ENCODE measurements around the gene STK32C. TPM values are rescaled to one million over a fixed set of nuclear protein-coding genes. Genes with fewer than 3 reads are reported as not detected.
A peak's percentile ranks its signal among the peaks of the same experiment; 100 is the strongest.
"Not testable (repeated sequence)": the region's sequence is repeated elsewhere in the genome, so short reads cannot be mapped to it uniquely, and the experiment has no call there.

STK32C gene
- 10 to 100 TPM; 12.6 to 20.6 TPM for total RNA-seq

DNA sequence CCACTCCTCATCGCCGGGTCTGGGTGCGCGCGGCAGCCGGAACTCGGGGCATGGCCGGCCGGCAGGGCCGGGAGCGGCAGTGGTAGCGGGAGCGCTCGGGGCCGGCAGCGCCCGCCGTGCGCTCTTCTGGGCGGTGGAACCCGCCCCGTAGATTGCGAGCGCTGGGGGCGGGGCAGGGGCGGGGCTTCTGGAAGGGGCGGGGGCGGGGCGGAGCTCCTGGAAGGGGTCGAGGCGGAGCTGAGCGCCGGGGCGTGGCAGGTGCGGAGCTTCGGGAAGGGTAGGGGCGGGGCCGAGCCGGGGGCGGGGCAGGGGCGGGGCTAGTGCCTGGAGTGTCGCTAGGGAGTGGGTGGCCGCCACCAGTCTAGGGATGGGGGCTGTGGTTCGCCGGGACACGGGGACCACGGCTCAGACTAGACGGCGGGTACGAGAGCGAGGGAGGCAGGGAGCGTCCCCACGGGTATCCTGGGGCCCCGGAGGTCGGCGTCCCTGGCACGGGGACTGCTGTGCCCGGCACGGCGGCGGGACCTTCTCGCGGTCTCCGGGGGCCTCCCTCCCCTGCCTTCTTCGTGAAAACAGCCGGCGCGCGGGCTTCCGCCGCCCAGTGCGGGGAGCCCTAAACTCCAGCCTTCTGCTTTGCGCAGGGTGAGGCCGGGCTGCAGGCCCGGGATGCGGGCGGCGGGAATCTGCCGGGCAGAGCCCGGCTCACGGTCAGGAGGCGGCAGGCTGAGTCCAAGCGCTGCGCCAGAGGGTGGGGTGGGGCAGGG lies at the start of gene STK32C:
Gene STK32C (minus strand): TSS at position 128 of the 764 bp plus-strand sequence. CDS start 117 bp downstream, at position 11.
- no peaks in the 10 kb centered on the region for H3K9me3 Mint-ChIP-seq
- no peaks in the 10 kb centered on the region for H3K36me3 Mint-ChIP-seq (ENCODE audit: low read depth)
- H3K27me3 Mint-ChIP-seq, result no peaks in the 10 kb centered on the region
- no peaks in the 10 kb centered on the region for H3K4me1 Mint-ChIP-seq
- ATAC-seq (replicated peaks), result peak; percentile 88
- H3K27ac Mint-ChIP-seq, result peak within 1 kb of the TSS; percentile 46
- peak within 1 kb of the TSS; percentile 88 for H3K4me3 Mint-ChIP-seq

DNA sequence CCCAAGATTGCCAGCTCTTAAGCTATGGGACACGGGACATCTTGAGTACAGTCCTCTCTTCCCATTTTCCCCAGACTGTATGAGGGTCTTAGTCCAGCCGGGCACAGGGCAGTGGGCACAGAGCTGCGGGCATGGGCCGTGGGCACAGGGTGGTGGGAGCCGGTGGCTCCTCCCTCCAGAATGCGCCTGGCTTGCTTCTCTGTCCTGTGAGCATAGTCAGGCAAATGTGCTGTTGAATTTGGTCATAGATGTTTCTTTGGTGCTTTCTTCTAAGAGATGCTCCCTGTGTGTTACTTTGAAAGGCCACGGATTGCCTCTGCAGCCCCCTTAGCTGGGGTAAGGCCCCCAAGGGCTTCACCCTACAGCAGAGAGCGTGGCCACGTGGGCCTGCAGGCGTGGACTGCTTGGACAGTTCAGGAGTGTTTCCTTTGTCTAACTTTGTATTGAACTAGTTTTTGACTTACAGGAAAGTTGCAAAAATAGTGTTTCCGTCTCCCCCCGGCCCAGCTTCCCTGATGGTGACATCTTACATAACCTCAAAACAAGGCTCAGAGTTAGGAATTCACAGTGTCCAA lies 49.0 kb upstream of the STK32C start:
- no peak for ATAC-seq (replicated peaks)
- H3K27me3 Mint-ChIP-seq, result no peaks in the 10 kb centered on the region
- H3K4me1 Mint-ChIP-seq, result peaks cover 4% of the 10 kb centered on the region
- H3K36me3 Mint-ChIP-seq (ENCODE audit: low read depth), result no peaks in the 10 kb centered on the region
- H3K4me3 Mint-ChIP-seq, result no peak overlapping the region
- no peaks in the 10 kb centered on the region for H3K9me3 Mint-ChIP-seq
- H3K27ac Mint-ChIP-seq, result no peak overlapping the region

DNA sequence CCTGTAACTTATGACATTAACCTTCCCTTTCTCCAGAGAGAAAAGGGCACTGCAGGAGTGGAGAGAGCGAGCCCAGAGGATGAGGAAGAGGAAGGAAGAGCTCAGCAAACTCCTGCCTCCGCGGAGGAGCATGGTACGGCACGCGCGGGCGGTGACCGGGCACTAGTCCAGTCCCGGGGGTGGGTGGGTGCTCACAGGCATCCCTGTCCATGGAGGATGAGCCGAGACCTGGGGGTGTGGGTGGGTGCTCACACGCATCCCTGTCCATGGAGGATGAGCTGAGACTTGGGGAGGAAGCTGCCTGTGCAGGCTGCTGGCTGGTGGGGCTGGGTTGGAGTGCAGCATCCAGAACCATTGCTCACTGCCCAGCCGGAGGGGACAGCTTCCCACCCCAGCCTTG lies 48.0 kb upstream of the STK32C start:
- no peak overlapping the region for H3K4me3 Mint-ChIP-seq
- no peak overlapping the region for H3K27ac Mint-ChIP-seq
- peaks cover 4% of the 10 kb centered on the region for H3K4me1 Mint-ChIP-seq
- ATAC-seq (replicated peaks), result no peak
- no peaks in the 10 kb centered on the region for H3K27me3 Mint-ChIP-seq
- H3K36me3 Mint-ChIP-seq (ENCODE audit: low read depth), result no peaks in the 10 kb centered on the region
- no peaks in the 10 kb centered on the region for H3K9me3 Mint-ChIP-seq

DNA sequence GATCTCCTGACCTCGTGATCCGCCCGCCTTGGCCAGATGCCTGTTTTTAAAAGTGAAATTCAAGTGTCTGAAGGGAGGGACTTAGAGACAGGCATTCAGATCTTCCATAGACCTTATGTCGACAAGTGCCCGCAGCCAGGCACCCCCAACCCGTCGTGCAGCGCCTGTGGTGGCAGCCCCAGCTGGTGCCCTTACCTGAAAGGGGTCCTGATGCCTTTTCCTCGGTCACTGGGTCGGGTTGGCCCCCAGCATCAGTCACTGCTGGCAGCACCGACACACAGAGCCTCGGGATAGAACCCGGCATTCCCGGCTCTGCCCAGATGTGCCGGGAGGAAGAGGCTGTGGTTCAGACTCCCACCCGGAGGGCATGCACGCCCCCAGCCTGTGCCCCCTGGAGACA lies 47.5 kb upstream of the STK32C start:
- no peak for ATAC-seq (replicated peaks)
- Mint-ChIP-seq H3K27ac (no peak overlapping the region), H3K9me3 (no peaks in the 10 kb centered on the region), H3K36me3 (ENCODE audit: low read depth) (no peaks in the 10 kb centered on the region), H3K4me1 (peaks cover 4% of the 10 kb centered on the region), H3K4me3 (no peak overlapping the region), H3K27me3 (no peaks in the 10 kb centered on the region)

GRCh38 chr10:132354356-132355094 lies 46.8 kb upstream of the STK32C start:
- ATAC-seq (replicated peaks), result no peak
- Mint-ChIP-seq H3K27me3 (no peaks in the 10 kb centered on the region), H3K4me1 (peaks cover 4% of the 10 kb centered on the region), H3K9me3 (no peaks in the 10 kb centered on the region), H3K4me3 (no peak overlapping the region), H3K36me3 (ENCODE audit: low read depth) (no peaks in the 10 kb centered on the region), H3K27ac (no peak overlapping the region)

- no peak for ATAC-seq (replicated peaks)
- Mint-ChIP-seq H3K36me3 (ENCODE audit: low read depth) (no peaks in the 10 kb centered on the region), H3K27me3 (no peaks in the 10 kb centered on the region), H3K4me3 (no peak overlapping the region), H3K4me1 (peaks cover 4% of the 10 kb centered on the region), H3K9me3 (no peaks in the 10 kb centered on the region), H3K27ac (no peak overlapping the region)
Observed at GRCh38 chr10:132353456-132354355, 46.0 kb upstream of the STK32C start.

DNA sequence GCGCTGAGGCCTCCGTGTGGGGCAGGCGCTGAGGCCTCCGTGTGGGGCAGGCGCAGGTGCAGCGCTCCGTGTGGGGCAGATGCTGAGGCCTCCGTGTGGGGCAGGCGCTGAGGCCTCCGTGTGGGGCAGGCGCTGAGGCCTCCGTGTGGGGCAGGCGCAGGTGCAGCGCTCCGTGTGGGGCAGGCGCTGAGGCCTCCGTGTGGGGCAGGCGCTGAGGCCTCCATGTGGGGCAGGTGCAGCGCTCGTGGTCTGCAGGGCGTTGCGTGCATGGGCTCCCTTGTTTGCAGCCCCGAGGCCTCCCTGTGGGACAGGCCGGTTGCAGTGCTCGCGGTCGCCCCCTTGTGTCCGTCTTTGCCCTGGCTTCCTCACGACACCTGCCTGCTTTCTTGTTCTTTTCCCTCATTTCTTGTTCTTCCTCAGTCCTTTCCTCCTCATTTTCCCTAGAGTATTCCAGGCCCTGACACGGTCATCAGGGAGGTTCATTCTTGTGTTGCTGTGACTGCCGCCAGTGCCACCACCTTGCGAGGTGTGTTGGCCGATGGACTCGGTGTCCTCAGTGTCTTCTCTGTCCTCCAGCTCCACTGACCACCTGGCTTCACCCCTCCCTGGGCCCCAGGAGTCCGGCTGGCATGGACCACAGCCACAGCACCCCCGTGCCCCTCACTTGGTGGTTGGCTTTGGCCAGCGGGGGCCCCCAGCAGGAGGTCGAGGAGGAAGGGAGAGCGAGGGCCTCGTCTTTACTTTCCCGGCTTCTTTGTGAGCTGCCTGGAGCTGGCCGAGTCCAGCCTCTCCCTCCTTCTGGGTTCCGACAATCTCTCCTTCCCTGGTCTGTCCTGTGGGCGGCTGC lies 44.9 kb upstream of the STK32C start:
- H3K4me1 Mint-ChIP-seq; H3K27me3 Mint-ChIP-seq; H3K27ac Mint-ChIP-seq; H3K9me3 Mint-ChIP-seq; H3K4me3 Mint-ChIP-seq; H3K36me3 Mint-ChIP-seq (ENCODE audit: low read depth): not testable (repeated sequence)
- ATAC-seq (replicated peaks), result peak; percentile 74

DNA sequence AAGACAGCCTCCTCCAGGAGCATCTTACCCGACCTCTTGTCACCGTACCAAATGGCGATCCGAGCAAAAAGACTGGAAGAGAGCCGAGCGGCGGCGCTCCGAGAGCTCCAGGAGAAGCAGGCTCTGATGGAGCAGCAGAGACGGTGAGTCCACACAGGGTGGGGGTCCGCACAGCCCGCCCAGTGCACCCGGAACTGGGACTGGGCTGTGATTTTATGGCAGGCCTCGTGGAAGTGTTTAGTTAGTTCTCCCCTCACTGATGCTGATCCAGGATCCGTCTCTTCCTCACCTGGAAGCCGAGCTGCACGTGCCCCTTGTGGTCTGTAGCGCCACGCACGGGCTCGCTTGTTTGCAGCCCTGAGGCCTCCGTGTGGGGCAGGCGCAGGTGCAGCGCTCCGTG lies 43.9 kb upstream of the STK32C start:
- peaks cover 4% of the 10 kb centered on the region for H3K4me1 Mint-ChIP-seq
- no peak overlapping the region for H3K4me3 Mint-ChIP-seq
- no peaks in the 10 kb centered on the region for H3K9me3 Mint-ChIP-seq
- H3K27me3 Mint-ChIP-seq, result no peaks in the 10 kb centered on the region
- no peak overlapping the region for H3K27ac Mint-ChIP-seq
- ATAC-seq (replicated peaks), result no peak
- H3K36me3 Mint-ChIP-seq (ENCODE audit: low read depth), result no peaks in the 10 kb centered on the region

DNA sequence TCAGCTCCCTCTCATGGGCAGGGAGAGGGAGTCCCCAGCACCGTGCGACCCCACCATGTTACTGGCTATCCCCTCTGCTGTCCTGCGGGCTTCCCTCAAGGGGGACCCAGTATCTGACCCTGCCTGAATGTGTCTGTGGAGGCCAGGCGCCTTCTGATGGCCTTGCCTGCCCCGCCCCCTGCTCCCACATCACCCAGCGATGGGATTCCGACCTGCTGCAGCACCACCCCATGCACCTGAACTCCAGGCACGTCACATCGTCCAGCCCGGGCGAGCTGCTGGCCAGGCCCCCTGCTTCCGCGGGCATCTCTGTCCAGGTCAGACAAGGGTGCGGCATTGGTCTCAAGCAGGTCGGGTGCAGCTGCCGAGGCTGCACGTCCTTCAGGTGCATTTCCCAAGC lies 43.2 kb upstream of the STK32C start:
- ATAC-seq (replicated peaks), result no peak
- Mint-ChIP-seq H3K27ac (no peak overlapping the region), H3K9me3 (no peaks in the 10 kb centered on the region), H3K36me3 (ENCODE audit: low read depth) (no peaks in the 10 kb centered on the region), H3K4me1 (peaks cover 4% of the 10 kb centered on the region), H3K4me3 (no peak overlapping the region), H3K27me3 (no peaks in the 10 kb centered on the region)

GRCh38 chr10:132350391-132350790 lies 42.6 kb upstream of the STK32C start:
- H3K27me3 Mint-ChIP-seq, result no peaks in the 10 kb centered on the region
- H3K4me1 Mint-ChIP-seq, result peaks cover 4% of the 10 kb centered on the region

GRCh38 chr10:132349766-132350165 lies 42.0 kb upstream of the STK32C start:
- no peak overlapping the region for H3K4me3 Mint-ChIP-seq
- H3K9me3 Mint-ChIP-seq, result no peaks in the 10 kb centered on the region
- no peaks in the 10 kb centered on the region for H3K27me3 Mint-ChIP-seq
- H3K36me3 Mint-ChIP-seq (ENCODE audit: low read depth), result peaks cover 5% of the 10 kb centered on the region
- peaks cover 4% of the 10 kb centered on the region for H3K4me1 Mint-ChIP-seq
- no peak overlapping the region for H3K27ac Mint-ChIP-seq
- no peak for ATAC-seq (replicated peaks)

More at GRCh38 chr10:132350391-132350790, 42.6 kb upstream of the STK32C start:
- H3K36me3 Mint-ChIP-seq (ENCODE audit: low read depth), result peaks cover 2% of the 10 kb centered on the region
- ATAC-seq (replicated peaks), result no peak
- no peak overlapping the region for H3K4me3 Mint-ChIP-seq
- no peak overlapping the region for H3K27ac Mint-ChIP-seq
- H3K9me3 Mint-ChIP-seq, result no peaks in the 10 kb centered on the region

DNA sequence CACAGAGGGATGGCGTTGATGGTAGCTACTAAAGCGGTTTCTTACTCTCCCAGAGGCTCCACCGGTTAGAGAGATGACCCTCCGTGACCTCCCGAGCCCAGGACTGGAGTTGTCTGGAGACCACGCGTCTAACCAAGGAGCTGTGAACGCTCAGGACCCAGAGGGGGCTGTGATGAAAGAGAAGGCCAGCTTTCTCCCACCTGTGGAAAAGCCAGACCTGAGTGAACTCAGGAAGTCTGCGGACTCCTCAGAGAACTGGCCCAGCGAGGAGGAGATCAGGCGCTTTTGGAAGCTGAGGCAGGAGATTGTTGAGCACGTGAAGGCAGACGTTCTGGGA lies 40.1 kb upstream of the STK32C start:
- no peak overlapping the region for H3K4me3 Mint-ChIP-seq
- no peak overlapping the region for H3K27ac Mint-ChIP-seq
- H3K27me3 Mint-ChIP-seq, result no peaks in the 10 kb centered on the region
- H3K4me1 Mint-ChIP-seq, result peaks cover 4% of the 10 kb centered on the region
- H3K36me3 Mint-ChIP-seq (ENCODE audit: low read depth), result peaks cover 5% of the 10 kb centered on the region
- no peak for ATAC-seq (replicated peaks)
- H3K9me3 Mint-ChIP-seq, result no peaks in the 10 kb centered on the region

- ATAC-seq (replicated peaks), result no peak
- no peak overlapping the region for H3K4me3 Mint-ChIP-seq
- H3K27me3 Mint-ChIP-seq, result no peaks in the 10 kb centered on the region
- no peaks in the 10 kb centered on the region for H3K4me1 Mint-ChIP-seq
- peak overlapping the region; percentile 49 for H3K27ac Mint-ChIP-seq
- peaks cover 5% of the 10 kb centered on the region for H3K36me3 Mint-ChIP-seq (ENCODE audit: low read depth)
- no peaks in the 10 kb centered on the region for H3K9me3 Mint-ChIP-seq
Observed at GRCh38 chr10:132347211-132347930, 39.6 kb upstream of the STK32C start.

Measured in activated T-helper 17 cell treated with anti-CD3 and anti-CD28 coated beads, Interleukin-2, amount 50 U/mL, for 72 hours (primary cell).